OCI-LY1 (cell line): ENCODE data around the gene GSG1L.

Experiments
- H2AFZ ChIP-seq: fragments of 200-600 bp; sonication (generic), shearing (Covaris generic); 2 replicates; pipeline ENCODE4 v1.6.0; 2014; ENCODE audit warnings: antibody characterized with exemption, mild to moderate bottlenecking, low read length
- H3F3A ChIP-seq: fragments of 200-600 bp; sonication (generic), shearing (Covaris generic); 2 replicates; pipeline ENCODE4 v1.6.0; 2014; ENCODE audit warnings: mild to moderate bottlenecking, antibody characterized with exemption, low read length, moderate library complexity; ENCODE audit not compliant: insufficient read depth
- H3K27ac ChIP-seq: fragments of 200-600 bp; sonication (generic); 2 replicates; pipeline ENCODE4 v1.5.1; 2014; ENCODE audit warnings: low read length, mixed run types, mild to moderate bottlenecking, low read depth; ENCODE audit not compliant: poor library complexity, severe bottlenecking
- H3K27me3 ChIP-seq: fragments of 200-600 bp; sonication (generic); 2 replicates; pipeline ENCODE4 v1.6.0; 2014; ENCODE audit warnings: antibody characterized with exemption, mild to moderate bottlenecking, low read length, moderate library complexity; ENCODE audit not compliant: insufficient read depth
- H3K36me3 ChIP-seq: fragments of 200-600 bp; sonication (generic); 2 replicates; pipeline ENCODE4 v1.6.1; 2014; ENCODE audit warnings: mild to moderate bottlenecking, antibody characterized with exemption, low read length, moderate library complexity, mixed read lengths; ENCODE audit not compliant: insufficient read depth
- H3K4me1 ChIP-seq: fragments of 200-600 bp; sonication (generic); 2 replicates; pipeline ENCODE4 v1.5.1; 2014; ENCODE audit warnings: mild to moderate bottlenecking, low read length, moderate library complexity; ENCODE audit not compliant: insufficient read depth, severe bottlenecking
- H3K4me2 ChIP-seq: fragments of 200-600 bp; sonication (generic), shearing (Covaris generic); 2 replicates; pipeline ENCODE4 v1.6.1; 2014; ENCODE audit warnings: low read length
- H3K4me3 ChIP-seq: fragments of 200-600 bp; sonication (generic); 2 replicates; pipeline ENCODE4 v1.5.1; 2014; ENCODE audit warnings: low read length, low read depth, mild to moderate bottlenecking, mixed read lengths; ENCODE audit not compliant: poor library complexity, severe bottlenecking
- H3K79me2 ChIP-seq: fragments of 200-600 bp; shearing (Covaris generic); 2 replicates; pipeline ENCODE4 v1.6.1; 2016; ENCODE audit warnings: mixed run types, low read length, mixed read lengths; ENCODE audit not compliant: insufficient read depth
- H3K9ac ChIP-seq: fragments of 200-600 bp; sonication (generic), shearing (Covaris generic); 2 replicates; pipeline ENCODE4 v1.6.1; 2014; ENCODE audit warnings: mild to moderate bottlenecking, low read length, mixed read lengths
- H3K9me2 ChIP-seq: fragments of 200-600 bp; sonication (generic), shearing (Covaris generic); 2 replicates; pipeline ENCODE4 v1.6.1; 2014; ENCODE audit warnings: low read depth, mild to moderate bottlenecking, low read length, mixed read lengths
- H3K9me3 ChIP-seq: fragments of 200-600 bp; shearing (Covaris generic); 2 replicates; pipeline ENCODE4 v1.6.1; 2014; ENCODE audit warnings: low read length, mixed read lengths
- H4K20me1 ChIP-seq: fragments of 200-600 bp; sonication (generic), shearing (Covaris generic); 2 replicates; pipeline ENCODE4 v1.6.0; 2016; ENCODE audit warnings: mild to moderate bottlenecking, low read length; ENCODE audit not compliant: insufficient read depth
- EZH2 ChIP-seq: fragments of 200-600 bp; sonication (generic), shearing (Covaris generic); IDR thresholded peaks from 2 replicates; pipeline ENCODE4 v1.8.0; 2017; ENCODE audit warnings: borderline replicate concordance, mixed run types, mild to moderate bottlenecking, antibody characterized with exemption, low read length, moderate library complexity, mixed read lengths
- TF ChIP-seq, protein P1 (sequence below): fragments of 200-600 bp; sonication (generic), shearing (Covaris generic); IDR thresholded peaks from 2 replicates; pipeline ENCODE4 v1.5.1; 2017; ENCODE audit warnings: mild to moderate bottlenecking, antibody characterized with exemption, low read length, moderate library complexity, mixed read lengths

Gene GSG1L

DNA sequence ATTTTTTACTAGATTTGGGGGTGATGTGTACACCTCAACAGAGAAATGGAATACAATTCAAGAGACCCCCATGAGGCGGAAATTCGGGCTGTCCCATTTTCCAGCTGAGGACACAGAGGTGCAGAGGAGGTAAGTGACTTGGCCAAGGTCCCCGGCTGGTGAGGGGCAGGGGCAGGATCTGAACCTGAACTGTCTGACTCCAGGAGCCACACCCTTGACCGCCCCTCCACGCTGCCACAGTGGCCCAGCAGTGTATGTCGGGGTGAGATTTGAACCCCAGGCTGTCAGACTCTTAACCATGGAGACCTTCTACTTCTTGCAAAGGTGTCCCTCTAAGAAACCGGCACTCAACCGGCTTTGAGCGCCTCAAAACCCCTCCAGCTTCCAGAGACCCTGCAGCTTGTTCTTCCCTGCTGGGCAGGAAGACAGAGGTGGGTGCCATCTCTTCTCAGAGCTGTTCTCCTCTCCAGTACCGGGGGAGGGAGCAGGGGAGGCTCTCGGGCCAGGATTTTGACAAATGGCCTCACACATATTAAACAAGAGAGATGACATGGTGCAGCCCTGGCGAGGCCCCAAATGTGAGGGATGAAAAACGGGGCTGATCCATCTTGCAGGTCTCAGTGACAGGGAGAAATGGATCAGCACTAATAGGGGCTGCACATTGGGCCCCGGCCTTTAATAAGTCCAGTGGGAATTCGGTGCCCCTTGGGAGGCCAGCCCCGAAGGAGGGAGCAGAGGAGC, 222.3 kb downstream of the GSG1L start:
- H3K79me2 ChIP-seq, result no peaks in the 10 kb centered on the region
- no peak overlapping the region for H3K4me3 ChIP-seq
- no peaks in the 10 kb centered on the region for H4K20me1 ChIP-seq
- no peaks in the 10 kb centered on the region for H3K9me2 ChIP-seq
- no peak overlapping the region for H3K9ac ChIP-seq
- H3K27ac ChIP-seq, result no peak overlapping the region
- no peak for TF ChIP-seq EZH2
- TF ChIP-seq, protein P1, sequence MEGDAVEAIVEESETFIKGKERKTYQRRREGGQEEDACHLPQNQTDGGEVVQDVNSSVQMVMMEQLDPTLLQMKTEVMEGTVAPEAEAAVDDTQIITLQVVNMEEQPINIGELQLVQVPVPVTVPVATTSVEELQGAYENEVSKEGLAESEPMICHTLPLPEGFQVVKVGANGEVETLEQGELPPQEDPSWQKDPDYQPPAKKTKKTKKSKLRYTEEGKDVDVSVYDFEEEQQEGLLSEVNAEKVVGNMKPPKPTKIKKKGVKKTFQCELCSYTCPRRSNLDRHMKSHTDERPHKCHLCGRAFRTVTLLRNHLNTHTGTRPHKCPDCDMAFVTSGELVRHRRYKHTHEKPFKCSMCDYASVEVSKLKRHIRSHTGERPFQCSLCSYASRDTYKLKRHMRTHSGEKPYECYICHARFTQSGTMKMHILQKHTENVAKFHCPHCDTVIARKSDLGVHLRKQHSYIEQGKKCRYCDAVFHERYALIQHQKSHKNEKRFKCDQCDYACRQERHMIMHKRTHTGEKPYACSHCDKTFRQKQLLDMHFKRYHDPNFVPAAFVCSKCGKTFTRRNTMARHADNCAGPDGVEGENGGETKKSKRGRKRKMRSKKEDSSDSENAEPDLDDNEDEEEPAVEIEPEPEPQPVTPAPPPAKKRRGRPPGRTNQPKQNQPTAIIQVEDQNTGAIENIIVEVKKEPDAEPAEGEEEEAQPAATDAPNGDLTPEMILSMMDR, result no peak
- no peaks in the 10 kb centered on the region for H3K9me3 ChIP-seq
- no peaks in the 10 kb centered on the region for H3K36me3 ChIP-seq
- no peaks in the 10 kb centered on the region for H3K4me1 ChIP-seq
- H3K4me2 ChIP-seq, result no peak overlapping the region
- no peaks in the 10 kb centered on the region for H3K27me3 ChIP-seq
- no peak overlapping the region for H2AFZ ChIP-seq
- no peaks in the 10 kb centered on the region for H3F3A ChIP-seq

DNA sequence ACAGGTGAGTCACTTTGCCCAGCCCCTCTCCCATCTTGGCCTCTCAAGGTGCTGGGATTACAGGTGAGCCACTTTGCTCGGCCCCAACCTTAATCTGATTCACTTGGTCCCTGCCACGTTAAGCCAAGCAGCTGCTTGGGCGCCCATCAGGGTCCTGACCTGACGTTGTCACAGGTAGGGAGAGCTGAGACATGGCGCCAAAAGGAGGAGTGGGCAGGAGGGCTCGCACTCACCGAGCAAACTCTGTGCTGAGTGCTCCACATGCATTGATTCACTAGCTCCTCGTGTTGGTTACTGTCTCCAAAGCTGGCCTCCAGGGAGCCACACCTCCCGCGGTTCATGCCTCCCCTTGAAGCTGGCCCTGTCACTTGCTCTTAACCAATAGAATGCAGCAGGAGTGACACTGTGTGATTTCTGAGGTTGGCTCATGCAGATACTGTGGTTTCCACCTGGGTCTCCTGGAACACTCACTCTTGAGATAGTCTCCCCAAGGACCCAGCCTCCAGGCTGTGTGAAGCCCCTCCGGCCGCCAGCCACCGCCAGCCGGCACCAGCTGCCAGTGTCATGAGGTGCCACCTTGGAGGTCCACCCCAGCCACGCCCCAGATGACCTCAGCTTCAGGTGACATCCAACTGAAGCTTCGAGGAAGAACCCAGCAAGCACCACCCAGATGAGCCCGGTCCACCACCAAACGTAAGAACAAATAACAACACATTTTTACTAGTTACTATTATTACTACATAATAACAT, 223.0 kb downstream of the GSG1L start:
- H3K27me3 ChIP-seq, result no peaks in the 10 kb centered on the region
- H4K20me1 ChIP-seq, result no peaks in the 10 kb centered on the region
- no peak for TF ChIP-seq EZH2
- TF ChIP-seq, protein P1, result no peak
- no peaks in the 10 kb centered on the region for H3K36me3 ChIP-seq
- H2AFZ ChIP-seq, result no peak overlapping the region
- H3K9me2 ChIP-seq, result no peaks in the 10 kb centered on the region
- H3K4me3 ChIP-seq, result no peak overlapping the region
- no peak overlapping the region for H3K4me2 ChIP-seq
- no peaks in the 10 kb centered on the region for H3K9me3 ChIP-seq
- H3K79me2 ChIP-seq, result no peaks in the 10 kb centered on the region
- no peak overlapping the region for H3K27ac ChIP-seq
- H3K4me1 ChIP-seq, result no peaks in the 10 kb centered on the region
- H3K9ac ChIP-seq, result no peak overlapping the region
- no peaks in the 10 kb centered on the region for H3F3A ChIP-seq

DNA sequence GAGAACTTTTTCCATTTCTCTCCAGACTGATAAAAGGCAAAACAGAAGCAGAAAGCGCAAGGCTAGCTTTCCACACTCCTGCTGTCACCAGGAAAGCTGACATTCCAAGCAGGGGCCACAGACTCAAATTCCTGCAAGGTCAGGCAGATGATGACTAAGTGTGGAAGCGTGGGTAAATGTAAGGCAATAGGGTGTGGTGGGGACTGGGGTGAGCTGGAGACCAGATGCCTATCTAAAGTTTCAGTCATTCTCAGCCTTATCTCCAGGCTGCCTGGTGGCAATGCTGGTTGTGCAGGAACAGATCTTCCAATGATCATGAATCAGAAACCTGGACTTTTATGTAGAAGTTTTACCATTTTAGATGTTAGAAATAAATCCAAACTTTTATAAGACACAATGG, 224.1 kb downstream of the GSG1L start:
- Histone ChIP-seq H3K9ac (no peak overlapping the region), H3F3A (no peaks in the 10 kb centered on the region), H3K4me2 (no peak overlapping the region), H3K27ac (no peak overlapping the region), H2AFZ (no peak overlapping the region), H3K36me3 (no peaks in the 10 kb centered on the region), H3K4me1 (no peaks in the 10 kb centered on the region), H3K79me2 (no peaks in the 10 kb centered on the region), H3K9me3 (no peaks in the 10 kb centered on the region), H3K27me3 (no peaks in the 10 kb centered on the region), H3K4me3 (no peak overlapping the region), H4K20me1 (no peaks in the 10 kb centered on the region), H3K9me2 (no peaks in the 10 kb centered on the region)
- TF ChIP-seq EZH2, result no peak
- TF ChIP-seq, protein P1, result no peak
